Thyroid gland (tissue), 4 donors: ENCODE data around the gene SMAD3. TPM values are rescaled to one million over a fixed set of nuclear protein-coding genes. Genes with fewer than 3 reads are reported as not detected.
A peak's percentile ranks its signal among the peaks of the same experiment; 100 is the strongest.

ENCODE experiments used
- DNase-seq, 2 donors: peaks; one replicate each; pipeline ENCODE4 v3.0.0-alpha.2; 2019
- H3K27ac ChIP-seq, 3 donors: fragments of 200-600 bp; sonication (generic); 1 replicate in 2 of 3; 2 replicates in 1 of 3; pipeline ENCODE4 v1.5.1; 2016 to 2019; ENCODE audit warnings: mild to moderate bottlenecking in 1 of 3, moderate library complexity in 1 of 3
- H3K27me3 ChIP-seq: fragments of 200-600 bp; sonication (generic); one replicate; pipeline ENCODE4 v1.5.1; 2019
- H3K36me3 ChIP-seq, 2 donors: fragments of 200-600 bp; sonication (generic); one replicate each; pipeline ENCODE4 v1.5.1; 2016 to 2019
- H3K4me1 ChIP-seq, 2 donors: fragments of 200-600 bp; sonication (generic); one replicate each; pipeline ENCODE4 v1.5.1; 2017 to 2019
- H3K4me3 ChIP-seq, 3 donors: fragments of 200-600 bp; sonication (generic); replicated peaks in 1 of 3; 1 replicate in 2 of 3; 2 replicates in 1 of 3; pipeline ENCODE4 v1.5.1; 2016; ENCODE audit warnings: mild to moderate bottlenecking in 1 of 3
- H3K9me3 ChIP-seq: fragments of 200-600 bp; sonication (generic); one replicate; pipeline ENCODE4 v1.5.1; 2017
- CTCF ChIP-seq, 6 experiments: fragments of 200-600 bp in 3 of 6; fragments of 450-650 bp in 3 of 6; sonication (generic) in 3 of 6; IDR thresholded peaks; one replicate each; pipeline ENCODE4 v1.5.1; 2016 to 2019; ENCODE audit warnings: antibody characterized with exemption in 6 of 6, mild to moderate bottlenecking in 2 of 6, inconsistent platforms in 1 of 6, moderate library complexity in 1 of 6
- POLR2A ChIP-seq, 2 donors: fragments of 450-650 bp; IDR thresholded peaks; one replicate each; pipeline ENCODE4 v1.6.1; 2017; ENCODE audit warnings: antibody characterized with exemption in 2 of 2, mild to moderate bottlenecking in 2 of 2, moderate library complexity in 1 of 2
- WGBS, 2 donors: methylation state at CpG; one replicate each; pipeline ENCODE4 v1.1.5; 2017; 5-methylcytosine and 5-hydroxymethylcytosine counted together
- intact Hi-C: fragments of 100-400 bp; cut with DNase I; formaldehyde crosslinking; loops from one replicate; pipeline ENCODE4 v1.15.1; 2023
- total RNA-seq, 4 donors: library from RNA; depleted of rRNA; stranded (reverse); fragments of >200 nt; gene quantifications; one replicate each; pipeline ENCODE4 v1.2.3, GENCODE V29; 2016

Gene SMAD3
- total RNA-seq, 4 donors from 2014 or later: 33.6 to 66.5 (median 47.3) TPM

- Histone ChIP-seq H3K27me3 (no peaks in the 10 kb centered on the region), H3K9me3 (no peaks in the 10 kb centered on the region), H3K36me3 (no peaks in the 10 kb centered on the region), H3K27ac (peak overlapping the region; percentile 52 to 98 (median 96)), H3K4me1 (peaks cover 33 to 49% of the 10 kb centered on the region in 2 donors), H3K4me3 (no peak overlapping the region)
- DNase-seq: no peak
- intact Hi-C loops: no loop called here
- WGBS, 2 donors: 27 to 46% methylated on average over 4 of the region's 5 CpGs
- TF ChIP-seq CTCF (IDR thresholded peaks at IDR 0.05): no peak
- TF ChIP-seq POLR2A (IDR thresholded peaks at IDR 0.05): no peak
Observed at GRCh38 chr15:67050522-67051087, 14.8 kb upstream of the SMAD3 start.

- 82 to 83% methylated on average over 6 of the region's 6 CpGs for WGBS, 2 donors
- H3K27ac ChIP-seq: peak overlapping the region; percentile 52 to 98 (median 96)
- TF ChIP-seq CTCF (IDR thresholded peaks at IDR 0.05) (no peak), POLR2A (IDR thresholded peaks at IDR 0.05) (no peak)
Observed at GRCh38 chr15:67051088-67052045, 14.0 kb upstream of the SMAD3 start.

GRCh38 chr15:67054676-67055075, 10.7 kb upstream of the SMAD3 start:
- H3K27ac ChIP-seq: no peak overlapping the region
- 91 to 94% methylated on average over 5 of the region's 5 CpGs for WGBS, 2 donors
- intact Hi-C loops: no loop called here
- DNase-seq: no peak
- peaks cover 14 to 36% of the 10 kb centered on the region in 2 donors for H3K4me1 ChIP-seq
- no peaks in the 10 kb centered on the region for H3K9me3 ChIP-seq
- no peak overlapping the region for H3K4me3 ChIP-seq
- no peaks in the 10 kb centered on the region for H3K27me3 ChIP-seq
- TF ChIP-seq POLR2A (IDR thresholded peaks at IDR 0.05): no peak
- no peak for TF ChIP-seq CTCF (IDR thresholded peaks at IDR 0.05)
- H3K36me3 ChIP-seq: no peaks in the 10 kb centered on the region

More at GRCh38 chr15:67051088-67052045, 14.0 kb upstream of the SMAD3 start:
- intact Hi-C loops: no loop called here
- no peaks in the 10 kb centered on the region for H3K9me3 ChIP-seq
- H3K36me3 ChIP-seq: no peaks in the 10 kb centered on the region
- H3K27me3 ChIP-seq: no peaks in the 10 kb centered on the region
- peak in 1 of 2 donors; percentile 44 for DNase-seq
- H3K4me3 ChIP-seq: no peak overlapping the region
- H3K4me1 ChIP-seq: peaks cover 33 to 52% of the 10 kb centered on the region in 2 donors

- DNase-seq: no peak
- intact Hi-C loops: no loop called here
- Histone ChIP-seq H3K27ac (no peak overlapping the region), H3K36me3 (no peaks in the 10 kb centered on the region), H3K27me3 (no peaks in the 10 kb centered on the region), H3K9me3 (no peaks in the 10 kb centered on the region), H3K4me3 (no peak overlapping the region), H3K4me1 (peaks cover 2 to 12% of the 10 kb centered on the region in 2 donors)
- WGBS, 2 donors: 74 to 77% methylated on average over 6 of the region's 6 CpGs
- TF ChIP-seq POLR2A (IDR thresholded peaks at IDR 0.05): no peak
- TF ChIP-seq CTCF (IDR thresholded peaks at IDR 0.05): no peak
Observed at GRCh38 chr15:67059127-67059553, 6.3 kb upstream of the SMAD3 start.
